Left renal cortex interstitium (tissue), 4 donors: ENCODE data around the gene CD300LG. TPM values are rescaled to one million over a fixed set of nuclear protein-coding genes. Genes with fewer than 3 reads are reported as not detected.
"Not testable (repeated sequence)": the region's sequence is repeated elsewhere in the genome, so short reads cannot be mapped to it uniquely, and the experiment has no call there.

ENCODE experiments used
- DNase-seq, 4 donors: peaks; one replicate each; pipeline ENCODE4 v3.0.0-alpha.2; 2013; ENCODE audit warnings: low read depth in 4 of 4, low spot score in 2 of 4, missing footprints in 1 of 4
- polyA plus RNA-seq, 4 donors: library from polyadenylated mRNA; unstranded; fragments of 120-200 nt; gene quantifications; one replicate each; pipeline ENCODE4 v1.2.1, GENCODE V29; 2013; ENCODE audit not compliant: insufficient read length in 4 of 4

Gene CD300LG, protein sequence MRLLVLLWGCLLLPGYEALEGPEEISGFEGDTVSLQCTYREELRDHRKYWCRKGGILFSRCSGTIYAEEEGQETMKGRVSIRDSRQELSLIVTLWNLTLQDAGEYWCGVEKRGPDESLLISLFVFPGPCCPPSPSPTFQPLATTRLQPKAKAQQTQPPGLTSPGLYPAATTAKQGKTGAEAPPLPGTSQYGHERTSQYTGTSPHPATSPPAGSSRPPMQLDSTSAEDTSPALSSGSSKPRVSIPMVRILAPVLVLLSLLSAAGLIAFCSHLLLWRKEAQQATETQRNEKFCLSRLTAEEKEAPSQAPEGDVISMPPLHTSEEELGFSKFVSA
- polyA plus RNA-seq = 1 to 10 TPM in 1 of 4 donors, under 1 TPM in 3; 0.66 to 1.3 (median 0.86) TPM

DNA sequence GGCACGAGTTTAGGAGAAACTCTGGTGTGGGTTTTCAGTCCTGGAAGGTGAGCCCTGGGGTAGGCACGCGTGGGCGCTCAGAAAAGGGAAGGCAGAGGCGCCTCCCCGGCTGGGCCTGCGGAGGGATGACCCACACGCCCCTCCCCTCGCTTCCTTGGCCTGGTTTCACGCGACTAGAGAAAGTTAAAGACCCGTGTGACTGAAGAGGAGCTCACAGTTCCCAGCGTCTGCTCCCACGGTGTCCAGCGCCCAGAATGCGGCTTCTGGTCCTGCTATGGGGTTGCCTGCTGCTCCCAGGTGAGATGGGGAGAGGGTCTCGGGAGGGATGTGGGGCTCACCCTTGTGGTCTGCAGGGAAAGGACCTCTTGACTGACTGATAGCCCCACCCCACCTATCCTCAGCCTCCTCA, at the start of gene CD300LG:
Gene CD300LG (plus strand): TSS at position 214 of the 409 bp plus-strand sequence. CDS start 41 bp downstream, at position 255.
- no peak for DNase-seq

DNA sequence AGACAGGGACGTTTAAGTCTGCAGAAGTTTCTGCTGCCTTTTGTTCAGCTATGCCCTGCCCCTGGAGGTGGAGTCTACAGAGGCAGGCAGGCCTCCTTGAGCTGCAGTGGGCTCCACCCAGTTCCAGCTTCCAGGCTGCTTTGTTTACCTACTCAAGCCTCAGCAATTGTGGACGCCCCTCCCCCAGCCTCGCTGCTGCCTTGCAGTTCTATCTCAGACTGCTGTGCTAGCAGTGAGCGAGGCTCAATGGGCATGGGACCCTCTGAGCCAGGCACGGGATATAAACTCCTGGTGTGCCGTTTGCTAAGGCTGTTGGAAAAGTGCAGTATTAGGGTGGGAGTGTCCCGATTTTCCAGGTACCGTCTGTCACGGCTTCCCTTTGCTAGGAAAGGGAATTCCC, 49.0 kb upstream of the CD300LG start:
- not testable (repeated sequence) for DNase-seq

DNA sequence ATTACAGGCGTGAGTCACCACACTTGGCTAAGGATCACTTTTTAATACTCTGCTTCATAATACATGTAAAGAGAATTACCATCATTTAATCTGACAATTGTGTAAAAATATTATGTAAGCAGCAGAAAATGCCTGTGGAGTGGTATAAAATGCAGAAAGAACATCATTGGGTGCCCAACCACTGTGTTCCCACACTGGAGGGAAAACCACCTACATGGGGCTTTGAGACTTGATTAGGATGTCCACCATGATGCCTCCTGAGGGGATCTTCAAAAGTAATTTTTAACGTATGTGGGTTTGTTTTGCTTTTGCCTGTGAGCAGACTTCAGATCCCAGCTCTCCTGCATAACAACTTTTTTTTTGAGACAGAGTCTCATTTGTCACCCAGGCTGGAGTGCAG, 47.9 kb upstream of the CD300LG start:
- no peak for DNase-seq

DNA sequence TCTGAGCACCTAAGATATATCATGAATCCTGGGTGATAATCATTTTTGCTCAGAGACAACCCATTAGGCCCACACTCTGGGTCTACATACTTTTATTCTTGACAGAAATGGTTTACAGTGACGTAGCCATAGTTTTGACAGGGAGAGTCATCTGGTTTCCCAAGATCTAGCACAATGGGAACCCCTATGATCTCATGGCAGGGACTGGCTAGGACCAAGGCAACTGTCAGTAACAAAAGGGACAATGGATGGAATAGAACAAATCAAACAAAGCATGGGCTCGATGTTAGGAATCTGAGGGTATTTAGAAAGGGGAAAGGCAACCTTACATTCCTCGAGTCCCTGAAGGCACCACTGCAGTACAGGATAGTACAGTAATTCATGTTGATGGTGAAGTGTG, 46.2 kb upstream of the CD300LG start:
- DNase-seq = no peak

DNA sequence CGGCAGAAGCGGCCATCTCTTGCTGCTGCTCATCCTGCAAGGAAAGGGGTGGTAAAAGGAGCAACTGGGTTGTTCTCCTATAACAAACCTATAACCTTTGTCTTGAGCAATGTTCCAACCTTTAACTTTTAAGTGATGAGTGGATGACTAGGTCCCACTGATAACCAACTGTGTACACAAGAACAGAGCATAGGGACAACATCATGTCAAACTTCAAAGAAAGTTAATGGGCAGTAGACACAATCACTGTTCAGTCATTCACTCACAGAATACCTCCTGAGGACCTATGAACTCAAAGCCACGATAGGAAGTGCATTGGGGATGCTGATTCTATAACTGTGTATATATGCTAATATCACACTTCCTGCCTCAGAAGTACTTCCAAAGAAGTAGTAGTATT, 45.1 kb upstream of the CD300LG start:
- no peak for DNase-seq

DNA sequence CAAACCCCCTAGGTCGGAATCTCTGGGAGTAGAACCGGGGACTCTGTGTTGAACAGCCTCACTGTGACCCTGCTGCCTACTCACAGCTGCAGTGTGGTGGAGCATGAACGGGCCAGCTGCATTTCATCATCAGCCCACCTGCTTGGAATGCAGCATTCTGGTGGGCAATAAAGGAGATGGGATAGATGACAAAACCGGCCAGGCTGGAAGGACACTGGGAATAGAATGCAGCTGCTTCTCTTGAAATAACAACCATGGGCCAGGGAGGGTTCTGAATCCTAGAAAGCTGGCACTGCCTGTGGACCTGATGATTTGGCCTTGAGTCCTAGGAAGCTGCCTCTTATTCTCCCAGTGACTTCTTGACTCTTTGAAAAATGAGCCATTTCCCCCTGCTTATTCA, 43.2 kb upstream of the CD300LG start:
- DNase-seq = peak in 2 of 4 donors; percentile 38 to 56

DNA sequence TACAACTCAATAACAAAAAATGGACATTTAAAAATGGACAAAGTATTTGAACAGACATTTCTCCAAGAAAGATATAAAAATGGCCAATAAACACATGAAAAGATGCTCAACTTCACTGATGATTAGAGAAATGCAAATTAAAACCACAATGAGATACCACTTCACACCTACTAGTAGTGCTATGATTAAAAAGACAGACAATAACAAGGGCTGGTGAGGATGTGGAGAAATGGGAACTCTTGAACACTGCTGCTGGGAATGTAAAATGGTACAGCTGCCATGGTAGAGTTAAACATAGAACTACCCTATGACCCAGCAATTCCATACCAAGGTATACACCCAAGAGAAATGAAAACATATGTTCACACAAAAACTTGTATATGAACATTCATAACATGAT, 41.9 kb upstream of the CD300LG start:
- DNase-seq = no peak

DNA sequence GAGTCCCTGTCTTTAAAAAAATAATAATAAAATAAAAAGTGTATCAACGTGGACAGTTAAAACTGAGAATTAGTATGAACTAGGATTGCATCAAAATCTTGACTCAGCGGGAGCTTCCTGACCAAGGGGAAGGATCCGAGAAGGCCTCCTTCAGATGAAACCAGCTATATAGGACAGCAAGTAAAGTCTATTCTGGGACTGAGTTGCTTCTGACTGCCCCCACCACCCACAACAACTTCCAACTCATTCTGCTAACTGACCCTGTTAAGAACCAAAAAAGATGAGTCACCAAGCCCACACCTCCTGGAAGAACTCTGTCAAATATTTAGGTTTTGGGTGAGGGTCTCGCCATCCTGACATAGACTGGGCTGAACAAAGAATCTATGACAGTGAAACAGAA, 38.9 kb upstream of the CD300LG start:
- DNase-seq = no peak

DNA sequence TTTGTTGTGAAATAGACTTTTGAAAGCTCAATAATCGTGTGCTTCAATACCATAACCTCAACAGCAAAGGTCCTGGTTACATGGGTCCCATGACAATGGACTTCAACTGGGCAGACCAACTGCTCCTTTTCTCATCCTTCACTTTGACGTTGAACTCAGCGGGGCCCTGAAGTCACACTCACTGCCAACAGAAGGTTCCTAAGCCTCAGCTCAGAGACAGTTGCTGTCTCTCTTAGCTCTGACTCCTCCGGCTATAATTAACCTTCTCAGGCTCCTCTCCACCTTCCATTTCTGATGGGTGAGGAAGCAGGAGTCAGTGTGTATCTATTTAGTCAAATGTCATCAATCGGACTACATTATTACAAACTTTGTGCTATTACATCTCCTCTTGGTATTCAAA, 37.9 kb upstream of the CD300LG start:
- no peak for DNase-seq

DNA sequence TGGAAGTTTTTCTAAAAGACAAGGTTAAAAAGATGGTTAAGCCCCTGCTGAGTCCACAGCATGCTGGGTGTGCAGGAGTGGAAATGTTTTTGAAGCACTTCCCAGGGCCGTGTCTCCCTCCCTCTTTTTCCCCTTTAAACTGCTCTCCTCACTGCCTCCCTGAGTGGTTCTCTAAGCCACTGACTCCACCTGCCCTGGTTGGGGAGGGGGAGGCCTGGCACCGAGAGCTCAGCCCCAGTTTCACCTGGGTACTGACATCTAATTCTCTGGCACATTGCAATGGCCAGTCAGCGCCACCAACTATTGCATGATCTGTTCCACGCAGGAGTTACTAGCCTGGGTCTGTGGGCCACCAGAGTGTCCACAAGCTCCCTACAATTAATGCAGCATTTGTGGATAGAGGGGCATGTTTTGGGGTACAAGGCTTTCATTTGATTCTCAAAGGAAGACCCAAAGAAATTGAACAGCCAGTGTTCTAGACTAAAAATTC, 36.7 kb upstream of the CD300LG start:
- DNase-seq = no peak

DNA sequence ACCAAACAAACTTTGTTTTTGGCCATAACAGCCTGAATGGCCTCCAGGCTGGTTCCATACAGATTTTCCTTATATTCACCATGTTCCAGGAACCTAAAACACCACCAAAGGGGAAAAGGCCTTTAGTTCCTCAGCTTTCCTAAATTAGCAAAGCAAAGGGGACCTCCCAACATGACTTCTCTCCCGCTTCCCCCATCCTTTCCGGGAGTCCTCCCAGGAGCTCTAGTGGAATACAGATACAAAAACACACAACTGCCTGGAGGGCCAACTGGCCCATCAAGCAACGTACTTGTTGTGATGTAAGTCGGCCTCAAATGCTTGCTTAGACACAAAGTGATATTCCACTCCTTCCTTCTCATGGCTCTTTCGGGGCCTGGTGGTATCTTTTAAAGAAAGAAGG, 36.2 kb upstream of the CD300LG start:
- DNase-seq = no peak

DNA sequence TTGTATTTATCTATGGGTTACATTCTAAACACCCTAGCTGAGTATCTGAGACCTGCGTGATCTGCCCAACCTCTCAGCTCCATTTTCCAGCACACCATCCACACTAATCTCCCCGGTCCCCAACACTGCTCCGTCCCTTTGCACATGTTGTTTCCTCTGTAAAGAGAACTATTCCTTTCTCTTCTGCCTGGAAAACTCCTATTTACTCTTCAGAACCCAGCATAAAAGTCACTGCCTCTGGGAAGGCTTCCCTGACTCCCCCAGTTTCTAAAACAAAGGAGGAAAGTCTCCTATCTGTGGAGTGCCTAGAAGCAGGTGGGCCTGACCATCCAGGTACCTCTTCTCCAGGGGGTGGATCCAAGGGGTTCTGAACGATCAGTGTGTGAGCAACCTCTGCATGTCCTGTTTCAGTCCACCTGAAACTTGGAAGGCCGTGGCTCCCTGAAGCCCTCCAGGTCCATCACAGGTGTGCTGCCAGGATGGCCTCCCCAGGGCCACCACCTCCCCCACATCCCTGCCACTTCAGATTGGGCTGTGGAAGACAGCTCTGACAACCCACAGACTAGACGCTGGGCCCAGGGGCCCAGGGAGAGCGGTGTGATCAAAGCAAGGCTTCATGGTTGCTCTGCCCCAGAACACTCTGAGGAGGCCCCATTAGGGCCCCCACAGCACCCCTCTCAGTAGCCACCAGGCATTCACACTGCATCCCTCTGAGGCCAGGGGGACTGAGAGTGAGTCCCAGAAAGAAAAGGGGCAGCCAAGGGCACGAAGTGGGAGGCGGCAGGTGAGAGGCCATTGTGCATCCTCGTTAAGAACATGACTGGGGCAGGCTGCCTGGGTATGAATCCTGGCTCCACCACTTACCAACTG, 34.3 kb upstream of the CD300LG start:
- DNase-seq = no peak

DNA sequence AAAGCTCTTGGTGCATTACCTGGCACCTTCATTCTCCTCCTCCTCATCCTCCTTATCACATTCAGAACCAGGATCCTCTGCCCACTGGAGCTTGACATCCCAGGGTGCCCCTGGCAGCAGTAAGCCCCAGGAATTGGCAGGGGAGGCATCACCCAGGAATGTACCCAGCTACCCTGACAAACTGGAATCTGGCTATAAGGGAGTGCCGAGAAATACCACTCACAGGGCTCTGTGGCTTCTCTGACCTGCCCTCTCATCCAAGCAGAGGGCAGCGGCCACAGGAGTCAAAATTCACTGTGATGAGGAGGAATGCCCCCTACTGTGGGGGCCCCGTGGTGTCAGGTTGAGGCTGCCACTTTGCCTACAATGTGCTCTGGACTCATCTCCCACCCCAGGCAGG, 33.6 kb upstream of the CD300LG start:
- DNase-seq = no peak

DNA sequence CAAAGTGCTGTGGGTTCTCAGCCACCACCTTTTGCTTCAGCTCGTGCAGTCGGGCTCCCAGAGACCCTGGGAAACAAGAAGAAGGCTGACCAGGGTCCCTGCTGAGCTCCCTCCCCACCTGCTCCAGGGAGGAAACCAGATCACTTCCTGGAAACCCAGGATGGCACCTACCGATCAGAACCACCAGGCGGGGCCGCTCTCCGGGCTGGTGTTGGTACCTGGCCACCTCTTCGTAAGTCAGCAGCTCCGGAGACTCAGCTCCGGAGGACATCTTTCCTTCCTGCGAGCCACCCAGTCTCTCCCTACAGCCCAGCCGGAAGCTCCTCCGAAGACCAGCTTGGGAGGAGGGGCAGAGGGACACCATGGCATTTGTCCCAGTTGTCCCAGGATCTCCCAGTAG, 33.0 kb upstream of the CD300LG start:
- no peak for DNase-seq

DNA sequence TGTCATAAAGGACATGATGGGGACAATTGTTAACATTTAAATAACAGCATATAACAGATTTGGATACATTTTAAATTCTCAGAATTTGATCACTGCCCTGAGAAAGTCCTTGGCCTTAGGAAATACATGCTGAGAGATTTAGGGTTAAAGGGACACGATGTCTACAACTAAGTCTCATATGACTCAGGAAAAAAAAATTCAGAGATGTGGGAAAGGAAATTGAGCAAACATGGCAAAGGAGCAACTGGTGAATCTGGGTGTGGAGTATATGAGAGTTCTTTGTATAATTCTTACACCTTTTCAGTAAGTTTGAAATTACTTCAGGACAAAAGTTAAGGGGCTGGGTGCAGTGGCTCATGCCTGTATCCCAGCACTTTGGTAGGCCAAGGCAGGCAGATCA, 32.3 kb upstream of the CD300LG start:
- DNase-seq = no peak

DNA sequence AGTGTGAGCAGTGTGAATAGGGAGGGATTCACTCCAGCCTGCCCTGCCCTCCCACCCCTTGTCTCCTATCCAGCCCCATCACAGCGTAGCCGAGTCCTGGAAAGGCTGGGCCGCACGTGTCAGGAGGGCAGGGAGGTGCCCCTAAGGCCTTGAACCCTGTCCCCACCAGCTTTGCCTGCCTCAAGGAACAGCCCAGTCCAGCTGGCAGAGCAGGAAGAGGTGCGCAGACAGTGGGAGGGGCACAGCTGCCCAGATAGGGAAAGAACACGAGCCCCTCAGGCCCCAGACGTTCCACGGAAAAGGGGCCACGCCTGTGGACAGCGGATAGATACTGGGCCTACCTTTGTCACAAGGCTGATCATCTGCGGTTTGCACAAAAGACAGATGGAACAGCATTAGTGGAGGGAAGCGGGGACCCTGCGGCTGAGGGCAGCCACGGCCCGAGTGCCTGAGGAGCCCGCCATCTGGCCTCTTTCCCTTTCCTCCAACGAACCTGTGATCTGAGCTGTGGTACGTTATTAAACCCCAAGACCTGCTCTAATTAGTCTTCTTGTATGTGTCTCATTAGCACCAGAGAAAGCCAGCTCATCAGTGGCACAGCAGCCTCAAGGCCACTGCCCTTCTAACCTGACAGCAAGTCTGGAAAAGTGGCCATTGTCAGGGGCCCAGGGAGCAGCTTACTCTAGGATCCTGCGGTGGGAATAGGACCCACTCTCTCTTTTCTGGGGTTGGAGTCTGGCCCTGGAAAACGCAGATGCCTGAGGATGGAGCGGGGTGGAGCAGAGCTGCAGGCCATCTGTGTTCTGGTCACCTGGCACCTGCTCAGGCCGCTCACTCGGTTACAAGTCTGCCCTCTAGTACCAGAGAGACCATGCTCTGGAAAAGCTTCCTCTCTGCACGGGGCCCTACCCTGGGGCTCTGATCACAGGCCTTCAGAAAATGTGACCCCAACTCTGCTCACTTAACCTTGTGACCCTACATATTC, 30.3 kb upstream of the CD300LG start:
- no peak for DNase-seq

DNA sequence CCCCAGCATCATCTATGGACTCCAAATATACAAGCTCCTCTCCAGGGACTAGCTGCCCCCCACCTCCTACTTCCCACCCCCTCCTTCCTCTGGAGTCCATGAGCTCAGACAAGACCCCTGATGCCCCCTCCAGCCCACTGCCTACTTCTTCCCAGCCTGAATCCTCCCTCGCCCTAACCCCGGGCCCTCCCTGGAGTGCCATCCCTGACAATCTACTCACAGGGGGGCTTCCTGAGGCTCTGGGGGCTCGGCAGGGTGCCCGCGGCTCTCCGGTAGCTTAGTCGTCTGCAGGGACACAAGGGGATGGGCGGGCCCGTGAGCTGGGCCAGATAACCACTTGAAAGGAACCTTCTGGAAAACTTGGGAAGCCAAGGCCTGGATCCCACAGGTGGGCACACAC, 29.1 kb upstream of the CD300LG start:
- no peak for DNase-seq

DNA sequence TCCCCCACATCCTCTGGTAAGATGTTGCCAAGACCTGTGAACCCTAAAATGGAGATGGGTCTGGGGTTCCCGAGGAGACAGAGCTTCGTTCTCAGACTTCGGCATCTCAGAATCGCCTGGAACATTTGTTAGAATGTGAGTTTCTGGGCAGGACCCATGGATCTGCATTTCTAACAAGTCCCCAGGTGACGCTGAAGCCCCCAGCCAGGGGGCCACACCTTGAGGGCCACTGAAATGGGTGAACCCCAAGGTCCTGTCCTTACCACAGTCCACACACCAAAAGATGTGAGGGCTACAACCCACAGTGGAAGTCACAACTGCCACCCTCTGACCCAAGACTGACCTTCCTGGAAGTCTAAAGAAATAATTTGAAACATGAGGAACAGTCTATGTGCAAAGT, 28.0 kb upstream of the CD300LG start:
- DNase-seq = no peak

DNA sequence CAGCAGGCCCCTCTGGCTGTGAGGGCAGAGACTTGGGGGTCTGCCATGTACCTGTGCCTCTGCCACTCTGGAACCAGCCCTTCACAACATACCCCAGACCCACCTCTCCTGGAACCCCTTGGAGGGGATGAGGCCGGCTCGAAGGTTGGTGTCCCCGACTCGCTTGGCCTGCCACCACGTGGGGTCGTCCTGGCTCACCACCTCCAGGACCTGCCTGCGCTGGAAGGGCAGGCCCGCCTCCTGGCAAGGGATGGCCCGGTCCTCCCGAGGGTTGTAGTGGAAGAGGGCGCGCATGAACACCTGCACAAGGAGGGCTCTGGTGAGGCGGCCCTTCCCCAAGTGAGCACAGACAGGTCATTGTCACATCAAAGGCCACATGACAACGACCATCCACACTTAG, 26.2 kb upstream of the CD300LG start:
- DNase-seq = no peak

DNA sequence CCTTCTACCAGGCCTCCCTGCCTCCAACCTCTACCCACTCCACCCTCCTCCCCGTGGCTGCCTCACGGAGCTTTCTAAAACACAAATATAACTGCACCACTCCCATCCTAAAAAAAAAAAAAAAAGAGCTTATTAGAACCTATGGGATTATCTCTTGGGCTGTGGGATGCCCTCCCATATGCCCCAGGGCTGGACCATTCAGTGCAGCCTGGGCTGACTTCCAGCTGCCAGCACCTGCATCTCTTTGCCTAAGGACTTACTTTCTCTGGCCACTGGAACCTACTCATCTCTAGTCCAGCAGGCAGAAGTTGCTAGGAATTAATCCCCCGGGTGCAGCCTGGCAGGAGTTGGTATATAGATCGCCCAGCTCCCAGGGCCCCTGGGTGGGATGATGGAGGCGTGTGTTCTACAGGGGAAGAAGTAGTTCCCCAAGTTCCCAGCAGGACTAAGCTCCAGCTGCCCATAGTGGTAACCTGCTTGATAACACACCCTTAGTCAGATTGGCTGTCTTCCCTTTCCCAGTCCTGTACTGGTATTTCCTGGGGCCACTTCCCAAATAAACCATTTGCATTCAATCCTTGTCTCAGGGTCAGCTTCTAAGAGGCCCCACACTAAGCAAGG, 24.3 kb upstream of the CD300LG start:
- DNase-seq = no peak
